ENCODE measurements around the gene TLX2. TPM values are rescaled to one million over a fixed set of nuclear protein-coding genes. Genes with fewer than 3 reads are reported as not detected.

Gene TLX2
- total and polyA plus RNA-seq, 2 of the 13 experiments (the other 11 are each of a cell fraction or from before 2014, with no cell fraction given): 0.05 to 0.20 TPM

GRCh38 chr2:74525717-74526648 lies 11.7 kb downstream of the TLX2 start, which contains the start of gene DQX1 (continued):
- peak; percentile 75 for TF ChIP-seq ZNF18 (CRISPR knock-in tag; IDR thresholded peaks at IDR 0.05; ENCODE audit: insufficient replicate concordance)
- no peak for TF ChIP-seq GTF3A (CRISPR knock-in tag; conservative IDR thresholded peaks at IDR 0.05)
- no peak for TF ChIP-seq ZNF234 (CRISPR knock-in tag; conservative IDR thresholded peaks at IDR 0.05)
- peak; percentile 41; the same call in 1 of the 2 replicates for TF ChIP-seq HOXD1 (CRISPR knock-in tag; IDR thresholded peaks at IDR 0.05)
- TF ChIP-seq ZBTB7B (CRISPR knock-in tag; IDR thresholded peaks at IDR 0.05): peak; percentile 64; the same call in 1 of the 2 replicates
- no peak for TF ChIP-seq KIAA2018 (CRISPR knock-in tag; IDR thresholded peaks at IDR 0.05; ENCODE audit: borderline replicate concordance)
- TF ChIP-seq ZSCAN12 (CRISPR knock-in tag; IDR thresholded peaks at IDR 0.05): no peak
- TF ChIP-seq LRRFIP1 (CRISPR knock-in tag; conservative IDR thresholded peaks at IDR 0.05): no peak
- no peak for TF ChIP-seq ZNF503 (CRISPR knock-in tag; IDR thresholded peaks at IDR 0.05)
- no peak for TF ChIP-seq ZNF761 (CRISPR knock-in tag; conservative IDR thresholded peaks at IDR 0.05)
- TF ChIP-seq ZFP36L2 (CRISPR knock-in tag; IDR thresholded peaks at IDR 0.05): no peak

Measured in HepG2 (cell line).